Superior temporal gyrus (tissue), 1 donor: ENCODE measurements around the gene NRCAM.
"Not testable (repeated sequence)": the region's sequence is repeated elsewhere in the genome, so short reads cannot be mapped to it uniquely, and the experiment has no call there.

Experiments used
- DNase-seq: peaks from one replicate; pipeline ENCODE4 v3.0.0-alpha.2; 2016; ENCODE audit errors: extremely low spot score

The NRCAM gene

GRCh38 chr7:108455998-108456677 lies at the start of gene NRCAM:
Gene NRCAM (minus strand): TSS chr7:108456436. CDS start chr7:108240064, 216,372 bp downstream.
- DNase-seq, result no peak

DNA sequence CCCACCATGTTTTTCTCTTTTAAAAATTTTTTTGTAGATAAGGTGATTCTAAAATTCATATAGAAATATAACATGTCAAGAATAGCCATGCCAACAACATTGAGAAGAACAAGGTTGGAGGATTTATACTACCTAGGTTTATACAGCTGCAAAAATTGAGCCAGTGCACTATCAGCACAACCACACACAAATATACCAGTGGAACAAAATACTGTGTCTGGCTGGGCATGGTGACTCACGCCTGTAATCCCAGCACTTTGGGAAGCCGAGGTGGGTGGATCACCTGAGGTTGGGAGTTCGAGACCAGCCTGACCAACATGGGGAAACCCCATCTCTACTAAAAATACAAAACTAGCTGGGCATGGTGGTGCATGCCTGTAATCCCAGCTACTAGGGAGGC lies 48.3 kb upstream of the NRCAM start:
- DNase-seq, result not testable (repeated sequence)

DNA sequence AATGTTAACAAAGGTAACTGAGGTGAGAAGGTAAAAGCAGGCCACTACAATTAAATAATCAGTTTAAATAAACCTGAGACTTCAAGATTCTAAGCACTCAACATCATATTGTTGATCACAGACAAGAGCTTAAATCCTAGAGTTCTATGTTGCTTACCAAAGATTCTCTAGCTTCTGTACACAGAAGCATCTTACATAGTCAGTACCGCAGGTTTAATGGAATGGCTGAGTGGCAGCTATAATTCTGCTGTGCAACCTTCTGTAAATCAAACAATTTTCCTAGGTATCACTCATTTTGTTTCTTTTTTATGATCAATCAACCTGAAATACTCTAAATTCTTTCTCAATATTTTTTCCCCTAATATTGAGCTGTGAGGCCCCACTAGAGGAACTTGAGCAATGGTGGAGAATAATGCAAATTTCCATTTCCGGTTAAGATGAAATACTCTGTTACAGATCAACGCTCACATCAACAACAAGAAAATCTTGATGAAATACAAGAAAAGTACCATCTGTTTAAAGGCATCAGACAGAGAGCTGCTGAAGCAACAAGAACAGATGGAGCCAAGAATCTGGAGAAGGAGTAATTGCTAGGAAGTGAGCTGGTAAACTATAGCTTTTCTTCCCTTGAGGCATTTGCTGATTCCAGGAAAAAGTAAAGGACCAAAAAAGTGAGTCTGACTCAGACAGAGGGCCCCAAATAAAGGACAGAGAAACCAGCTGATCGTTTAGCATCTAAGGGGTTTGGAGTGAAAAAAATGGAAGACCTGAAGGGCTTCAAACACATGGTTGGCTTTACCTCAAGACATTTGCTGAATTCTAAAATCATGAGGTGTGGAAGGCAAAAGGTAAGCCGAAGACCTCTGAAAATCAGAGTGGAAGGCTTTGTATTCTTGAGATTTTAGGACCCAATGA lies 47.1 kb upstream of the NRCAM start:
- no peak for DNase-seq

GRCh38 chr7:108499566-108499965 lies 43.3 kb upstream of the NRCAM start:
- no peak for DNase-seq

DNA sequence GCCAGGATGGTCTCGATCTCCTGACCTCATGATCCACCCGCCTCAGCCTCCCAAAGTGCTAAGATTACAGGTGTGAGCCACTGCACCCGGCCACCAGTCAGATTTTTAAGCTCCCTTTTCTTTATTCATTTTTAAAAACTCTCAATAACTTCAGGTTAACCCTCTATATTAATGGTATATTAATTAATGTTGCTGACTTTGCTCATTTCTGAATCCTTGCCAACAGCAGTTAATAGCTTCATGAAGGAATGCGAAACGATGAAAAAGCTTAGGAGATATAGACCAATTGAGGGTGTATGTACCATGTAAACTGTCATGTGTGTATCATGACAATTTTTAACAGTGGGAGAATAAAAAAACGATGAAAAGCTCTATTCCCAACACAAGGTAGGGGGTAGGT lies 42.2 kb upstream of the NRCAM start:
- no peak for DNase-seq

DNA sequence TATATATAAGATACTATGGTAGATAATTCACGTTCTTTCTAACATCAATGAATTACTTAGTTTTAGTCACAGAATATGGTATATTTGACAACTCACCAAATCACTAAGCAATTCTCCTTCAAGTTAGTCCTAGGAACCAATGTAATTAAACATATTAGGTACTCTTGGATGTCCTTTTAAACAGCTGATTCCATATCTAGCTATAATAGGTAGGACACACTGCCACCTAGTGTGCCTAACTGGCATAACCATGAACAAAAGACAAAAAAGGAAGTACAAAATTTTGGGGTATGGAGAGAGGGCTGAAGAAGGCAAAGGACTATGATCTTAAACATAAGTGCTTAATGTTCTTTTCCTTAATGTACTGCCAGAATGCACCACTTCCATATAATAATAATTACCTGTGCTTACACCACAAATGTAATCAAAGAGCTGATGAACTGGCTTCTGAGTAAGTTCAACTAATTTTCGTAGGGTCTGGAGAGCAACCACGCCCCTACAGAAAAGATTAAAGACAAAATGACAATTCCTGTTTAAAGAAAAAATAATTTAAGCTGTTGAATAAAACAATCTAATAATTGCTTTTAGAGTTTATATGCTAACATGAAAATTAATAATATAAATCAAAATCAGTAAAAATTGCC lies 41.0 kb upstream of the NRCAM start:
- peak; percentile 86 for DNase-seq

- no peak for DNase-seq
Measured at GRCh38 chr7:108492742-108493141, 36.5 kb upstream of the NRCAM start.

- DNase-seq, result no peak
Measured at GRCh38 chr7:108488768-108489538, 32.7 kb upstream of the NRCAM start.

DNA sequence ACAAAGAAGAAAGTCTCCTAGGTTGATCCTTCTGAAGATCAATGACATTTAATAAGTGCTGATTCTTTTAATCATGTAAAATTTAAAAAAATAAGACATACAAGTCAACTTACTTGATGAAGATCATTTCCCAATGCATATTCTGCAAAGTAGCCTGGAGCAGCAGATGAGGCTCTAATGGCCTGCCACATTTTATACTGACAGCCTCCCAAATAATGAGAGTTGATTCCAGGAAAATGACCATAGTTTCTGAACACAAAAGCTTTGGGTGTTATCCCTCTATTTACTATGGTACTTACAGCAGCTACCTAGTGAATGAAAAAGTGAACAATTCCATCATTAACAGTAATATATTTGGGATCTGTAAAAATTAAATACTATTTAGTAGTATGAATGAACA lies 31.4 kb upstream of the NRCAM start:
- DNase-seq, result no peak

- DNase-seq, result no peak
Measured at GRCh38 chr7:108486291-108486966, 30.2 kb upstream of the NRCAM start.

GRCh38 chr7:108484137-108484536 lies 27.9 kb upstream of the NRCAM start:
- DNase-seq, result no peak

GRCh38 chr7:108480311-108480710 lies 24.1 kb upstream of the NRCAM start:
- no peak for DNase-seq

DNA sequence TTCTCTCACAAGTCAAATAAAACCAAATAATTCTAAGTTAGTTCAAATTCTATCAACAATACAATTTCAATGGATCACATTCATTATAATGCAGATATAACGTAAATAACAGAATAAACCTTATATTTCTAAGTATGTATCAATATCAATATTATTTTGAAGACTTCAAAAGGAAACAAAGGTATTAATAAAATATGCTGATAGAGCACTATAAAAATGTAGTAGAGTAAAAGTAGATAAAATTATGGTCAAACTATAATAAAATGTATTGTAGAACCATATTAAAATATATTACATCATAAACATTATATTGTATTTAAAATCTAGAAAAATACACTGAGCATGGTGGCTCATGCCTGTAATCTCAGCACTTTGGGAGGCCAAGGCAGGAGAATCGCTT lies 23.5 kb upstream of the NRCAM start:
- DNase-seq, result no peak

DNA sequence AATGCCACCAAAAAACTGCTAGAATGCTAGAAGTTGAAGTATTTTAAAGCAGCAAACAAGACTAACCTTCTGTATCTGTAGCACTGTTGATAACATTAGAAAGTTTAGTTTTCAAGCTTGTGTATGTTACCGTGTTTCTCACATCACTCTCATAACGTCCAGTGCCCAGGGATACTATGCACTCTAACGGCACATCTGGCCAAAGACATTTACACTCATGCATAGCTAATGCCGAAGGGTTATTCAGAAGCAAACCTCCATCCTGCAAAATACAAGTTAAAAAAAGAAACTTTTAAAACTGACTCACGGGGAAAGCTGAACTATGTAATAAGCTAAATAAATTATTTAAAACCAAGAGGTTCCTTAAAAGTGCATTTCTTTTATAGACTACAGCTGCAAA lies 22.9 kb upstream of the NRCAM start:
- DNase-seq, result no peak

DNA sequence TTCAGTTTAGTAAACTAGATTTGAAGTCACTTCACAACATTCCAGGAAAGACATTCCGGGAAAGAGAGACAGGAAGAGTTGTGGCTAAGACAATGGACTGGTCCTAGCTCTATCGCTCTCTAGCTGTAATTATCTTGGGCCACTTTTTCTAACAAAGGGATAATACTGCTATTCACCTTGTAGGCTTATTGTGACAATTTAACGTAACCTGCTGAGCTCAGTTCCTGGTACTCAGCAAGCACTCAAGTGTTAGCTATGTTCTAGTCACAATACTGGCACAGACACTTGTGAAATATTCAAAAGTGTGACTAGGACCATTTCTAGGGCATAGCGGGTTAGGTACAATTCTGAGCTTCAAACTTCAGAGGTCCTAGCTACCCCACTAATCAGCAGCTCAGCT lies 12.0 kb upstream of the NRCAM start:
- no peak for DNase-seq

GRCh38 chr7:108467391-108467790 lies 11.2 kb upstream of the NRCAM start:
- DNase-seq, result no peak

GRCh38 chr7:108466322-108466721 lies 10.1 kb upstream of the NRCAM start:
- not testable (repeated sequence) for DNase-seq

- DNase-seq, result no peak
Measured at GRCh38 chr7:108464743-108465142, 8.5 kb upstream of the NRCAM start.

DNA sequence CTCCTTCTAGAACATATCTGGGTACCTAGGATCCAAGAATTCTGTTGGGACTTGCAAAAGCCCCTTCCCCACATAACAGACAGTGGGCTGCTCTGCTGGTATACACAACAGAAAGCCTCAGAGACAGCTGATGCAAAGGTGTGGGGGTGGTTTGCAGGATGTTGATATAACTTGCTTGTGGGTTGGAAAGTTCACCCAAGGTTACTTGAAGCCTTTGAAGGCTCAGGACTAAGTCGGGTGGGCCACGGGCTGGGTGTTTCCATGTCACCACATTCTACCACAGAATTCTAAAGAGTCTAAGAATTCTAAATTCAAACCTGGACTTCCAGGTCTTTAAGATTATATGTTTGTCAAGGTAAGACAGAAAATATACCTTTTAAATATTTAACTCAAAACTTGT lies 7.4 kb upstream of the NRCAM start:
- no peak for DNase-seq

GRCh38 chr7:108461840-108462239 lies 5.6 kb upstream of the NRCAM start:
- DNase-seq, result peak; percentile 52

DNA sequence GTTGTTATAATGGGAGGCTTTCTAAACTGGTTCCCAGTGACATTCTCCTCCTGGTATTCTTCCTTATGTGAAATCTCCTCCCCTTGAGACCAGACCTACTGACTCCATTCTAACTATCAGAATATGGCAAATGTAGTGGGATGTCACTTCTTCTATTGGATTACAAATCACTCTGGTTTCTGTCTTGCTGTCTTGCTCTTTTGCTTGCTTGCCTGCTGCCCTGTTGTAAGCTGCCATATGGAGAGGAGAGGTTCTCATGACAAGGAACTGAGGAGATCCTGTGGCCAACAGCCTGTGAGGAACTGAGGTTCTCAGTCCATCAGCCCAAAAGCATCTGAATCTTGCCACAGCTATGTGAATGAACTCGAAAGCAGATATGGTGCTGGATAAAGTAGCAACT lies 4.7 kb upstream of the NRCAM start:
- DNase-seq, result no peak
